Panc1 (cell line): ENCODE measurements around the gene RABL2A. TPM values are rescaled to one million over a fixed set of nuclear protein-coding genes. Genes with fewer than 3 reads are reported as not detected.
"Not testable (repeated sequence)": the region's sequence is repeated elsewhere in the genome, so short reads cannot be mapped to it uniquely, and the experiment has no call there.

Experiments used
- ATAC-seq: fragments of 200-7000 bp; cut with Tn5 transposase; 2 replicates; pipeline ENCODE4 v1.9.1; 2020; ENCODE audit warnings: mild to moderate bottlenecking, moderate library complexity
- BruUV-seq: library from RNA; stranded (reverse); fragments of 400-500 nt; replicated peaks from 2 replicates; lab custom pipeline; 2021; lab: Mats Ljungman, UMichigan
- CTCF ChIA-PET: fragments of 300-600 bp; sonication (Branson Sonifier 250); formaldehyde crosslinking; loops from one replicate; lab custom pipeline; 2022; ENCODE audit warnings: antibody characterized with exemption; lab: Charles Lee
- POLR2A ChIA-PET: fragments of 300-600 bp; sonication (Branson Sonifier 250); formaldehyde crosslinking; loops from one replicate; lab custom pipeline; 2022; ENCODE audit warnings: antibody characterized with exemption; lab: Charles Lee
- DNase-seq: peaks from one replicate; pipeline ENCODE4 v3.0.0-alpha.2; 2010; ENCODE audit warnings: low read depth, low spot score
- H3K27ac ChIP-seq: 2 replicates; pipeline ENCODE4 v1.5.1; 2011; ENCODE audit warnings: mild to moderate bottlenecking, low read length, inconsistent platforms
- H3K27me3 ChIP-seq: fragments of 200-500 bp; sonication (Bioruptor generic); 2 replicates; pipeline ENCODE4 v1.6.0; 2014; ENCODE audit warnings: low read length, inconsistent platforms; ENCODE audit not compliant: control insufficient read depth, insufficient read depth
- H3K36me3 ChIP-seq: fragments of 200-500 bp; sonication (Bioruptor generic); 2 replicates; pipeline ENCODE4 v1.5.1; 2014; ENCODE audit warnings: inconsistent platforms, mild to moderate bottlenecking, low read length, moderate library complexity; ENCODE audit not compliant: control insufficient read depth, insufficient read depth
- H3K4me1 ChIP-seq: 2 replicates; pipeline ENCODE4 v1.5.1; 2011; ENCODE audit warnings: inconsistent platforms, mild to moderate bottlenecking, low read length, moderate library complexity; ENCODE audit not compliant: control insufficient read depth, insufficient read depth
- H3K4me3 ChIP-seq, 2 experiments: 2 replicates each; pipeline ENCODE4 v1.5.1; 2011 to 2012; ENCODE audit warnings: low read depth in 2 of 2, low read length in 2 of 2, mild to moderate bottlenecking in 2 of 2, inconsistent platforms in 1 of 2, moderate library complexity in 1 of 2
- H3K9me3 ChIP-seq: fragments of 200-500 bp; sonication (Bioruptor generic); 2 replicates; pipeline ENCODE4 v1.5.1; 2014; ENCODE audit warnings: low read depth, mild to moderate bottlenecking, inconsistent platforms, low read length, moderate library complexity; ENCODE audit not compliant: control insufficient read depth, insufficient read depth
- CTCF ChIP-seq: fragments of 450-650 bp; IDR thresholded peaks from 2 replicates; pipeline ENCODE4 v1.5.1; 2017; ENCODE audit warnings: mild to moderate bottlenecking
- in situ Hi-C: cut with HindIII; loops from 2 replicates; pipeline ENCODE4 v1.10.0; 2016; ENCODE audit warnings: low sequenced_read_pairs, low pct_unique_long_range_greater_than_20kb
- intact Hi-C: fragments of 100-400 bp; cut with micrococcal nuclease; formaldehyde crosslinking; loops from one replicate; pipeline ENCODE4 v1.10.0; 2022; ENCODE audit not compliant: unreplicated experiment
- total RNA-seq: library from RNA; stranded (reverse); gene quantifications from one replicate; pipeline ENCODE4 v1.2.1, GENCODE V29; 2021; ENCODE audit not compliant: unreplicated experiment

RABL2A gene
- total RNA-seq, 1 experiment from 2014 or later = 21.4 TPM

GRCh38 chr2:113597572-113597971 is 29.5 kb upstream of the RABL2A start:
- BruUV-seq, intact Hi-C loops, H3K36me3 ChIP-seq, POLR2A ChIA-PET, H3K4me3 ChIP-seq, H3K27me3 ChIP-seq, H3K9me3 ChIP-seq, in situ Hi-C loops, H3K4me1 ChIP-seq, ATAC-seq, DNase-seq, H3K27ac ChIP-seq, CTCF ChIA-PET: not testable (repeated sequence)
- peak; percentile 41 for TF ChIP-seq CTCF

- H3K36me3 ChIP-seq, H3K4me1 ChIP-seq, H3K9me3 ChIP-seq, H3K27me3 ChIP-seq, intact Hi-C loops, ATAC-seq, H3K27ac ChIP-seq, in situ Hi-C loops, DNase-seq, BruUV-seq, H3K4me3 ChIP-seq, POLR2A ChIA-PET, CTCF ChIA-PET: not testable (repeated sequence)
Measured at GRCh38 chr2:113598180-113598579, 28.9 kb upstream of the RABL2A start.

GRCh38 chr2:113598738-113599137 is 28.3 kb upstream of the RABL2A start:
- BruUV-seq, H3K4me3 ChIP-seq: not testable (repeated sequence)

GRCh38 chr2:113599208-113599607 is 27.9 kb upstream of the RABL2A start:
- DNase-seq, H3K27me3 ChIP-seq, POLR2A ChIA-PET, H3K27ac ChIP-seq, H3K4me3 ChIP-seq, in situ Hi-C loops, intact Hi-C loops, BruUV-seq, ATAC-seq, H3K36me3 ChIP-seq, H3K4me1 ChIP-seq, CTCF ChIA-PET, H3K9me3 ChIP-seq: not testable (repeated sequence)

More at GRCh38 chr2:113598738-113599137, 28.3 kb upstream of the RABL2A start:
- in situ Hi-C loops, intact Hi-C loops, DNase-seq, H3K4me1 ChIP-seq, H3K27me3 ChIP-seq, H3K27ac ChIP-seq, POLR2A ChIA-PET, H3K9me3 ChIP-seq, ATAC-seq, H3K36me3 ChIP-seq, CTCF ChIA-PET: not testable (repeated sequence)
